Measurements from ENCODE around the gene BCL11B.

The BCL11B gene

DNA sequence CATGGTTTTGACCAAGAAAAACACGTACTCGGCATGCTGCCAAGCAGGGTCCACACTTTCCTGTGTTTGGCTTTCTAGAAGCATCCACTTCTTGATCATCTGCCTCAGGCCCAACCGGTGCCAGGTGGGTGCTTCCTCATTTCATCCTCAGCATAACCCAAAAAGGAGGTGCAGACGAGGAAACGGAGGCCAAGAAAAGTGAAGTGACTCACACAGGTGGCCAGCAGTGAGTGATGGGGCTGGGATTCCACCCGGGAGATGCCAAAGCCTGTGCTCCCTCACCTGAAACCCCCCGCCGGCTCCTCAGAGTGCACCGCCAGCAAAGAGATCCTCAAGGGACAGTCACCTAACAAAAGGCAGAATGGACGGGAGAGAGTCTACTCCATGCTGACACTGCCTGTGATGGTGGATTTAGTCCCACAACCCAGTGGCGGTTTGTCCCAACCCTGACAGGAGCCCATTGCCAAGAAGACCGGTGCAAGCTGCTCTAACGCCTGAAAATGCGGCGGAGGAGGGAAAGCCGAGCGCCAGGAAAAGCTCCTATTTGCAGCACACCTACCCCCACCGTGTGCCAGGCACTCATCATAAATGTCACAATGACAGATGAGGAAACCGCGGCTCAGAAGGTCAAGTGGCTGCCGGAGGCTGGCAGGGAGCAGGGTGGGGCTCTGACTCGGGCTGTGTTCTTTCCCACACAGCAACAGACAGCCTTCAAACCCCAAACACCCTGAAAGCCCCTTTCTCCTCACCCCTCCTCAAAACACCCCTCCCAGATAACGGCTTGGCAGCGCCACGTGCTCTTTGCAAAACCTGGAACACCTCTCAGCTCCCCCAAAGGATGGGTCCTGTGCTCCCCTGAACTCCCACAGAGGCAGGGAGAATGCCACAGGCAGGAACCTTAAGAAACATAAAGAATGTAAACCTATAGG, 18.8 kb downstream of the BCL11B start:
- DNase-seq: no peak

DNA sequence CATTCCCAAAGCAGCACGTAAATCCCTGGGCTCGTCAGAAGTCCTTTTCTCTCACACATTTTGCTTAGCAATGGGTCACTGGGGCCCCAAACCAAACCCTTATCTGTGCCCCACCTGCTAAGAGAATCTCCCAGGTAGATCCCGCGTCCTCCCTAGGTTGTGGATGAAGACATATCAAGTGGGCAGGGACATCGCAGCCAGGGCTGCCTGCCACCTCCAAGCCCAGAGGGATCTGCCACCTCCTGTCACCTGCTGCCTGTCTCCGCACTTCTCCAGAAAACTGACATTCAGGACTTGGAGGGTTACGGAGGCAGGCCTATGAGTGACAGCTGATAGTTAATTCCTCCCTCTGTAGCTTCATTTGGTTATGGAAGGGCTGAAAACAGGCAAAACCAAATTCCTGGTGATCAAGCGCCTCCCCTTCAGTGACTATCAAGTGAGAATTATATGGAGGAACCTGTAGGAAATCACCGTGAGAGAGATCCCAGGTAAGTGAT, 19.5 kb downstream of the BCL11B start:
- no peak for DNase-seq

DNA sequence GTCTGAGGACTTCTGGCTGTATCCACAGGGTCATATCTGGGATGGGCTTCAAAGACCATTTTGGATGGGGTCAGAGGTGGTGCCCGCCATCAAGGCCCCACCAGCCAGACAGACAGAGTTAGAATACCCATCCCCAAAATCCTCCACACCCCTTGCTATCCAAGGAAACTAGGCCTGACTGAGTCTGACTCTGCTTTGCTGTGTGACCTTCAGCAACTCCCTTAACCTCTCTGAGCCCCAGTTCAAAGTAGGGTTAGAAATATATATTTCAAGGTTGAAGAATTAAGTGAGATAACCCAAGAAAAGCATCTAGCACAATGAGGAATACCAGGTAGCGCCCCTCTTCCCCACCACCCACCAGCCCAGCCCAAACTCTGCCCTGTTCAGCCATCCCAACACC, 20.3 kb downstream of the BCL11B start:
- DNase-seq: no peak

DNA sequence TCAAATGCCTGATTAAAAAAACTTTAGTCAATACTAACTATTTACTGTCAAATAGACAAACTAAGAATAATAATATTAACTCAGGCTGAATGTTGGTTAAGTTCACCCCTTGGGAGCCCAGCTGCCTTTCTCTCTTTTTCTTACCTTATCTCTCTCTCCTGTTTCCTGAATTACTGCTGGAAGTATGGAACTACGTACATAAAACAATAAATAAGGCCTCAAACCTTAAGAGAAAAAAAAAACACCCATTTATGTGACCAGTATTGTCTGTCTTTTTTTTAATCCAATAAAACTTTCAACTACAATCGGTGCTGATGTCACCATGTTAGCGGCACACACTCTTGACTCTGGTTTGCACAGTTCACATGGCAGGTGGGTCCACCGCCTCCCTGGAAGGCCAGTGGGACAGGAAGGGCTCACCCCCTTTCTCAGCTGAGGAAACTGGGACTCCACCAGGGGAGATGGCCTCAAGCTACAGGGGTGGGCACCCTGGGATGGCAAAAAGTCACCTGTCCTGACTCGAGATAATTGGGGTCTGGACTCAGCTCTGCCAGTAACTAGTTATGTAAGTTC, 21.3 kb downstream of the BCL11B start:
- DNase-seq: no peak

- no peak for DNase-seq
These were observed 22.6 kb downstream of the BCL11B start for GRCh38 chr14:99249389-99249788.

DNA sequence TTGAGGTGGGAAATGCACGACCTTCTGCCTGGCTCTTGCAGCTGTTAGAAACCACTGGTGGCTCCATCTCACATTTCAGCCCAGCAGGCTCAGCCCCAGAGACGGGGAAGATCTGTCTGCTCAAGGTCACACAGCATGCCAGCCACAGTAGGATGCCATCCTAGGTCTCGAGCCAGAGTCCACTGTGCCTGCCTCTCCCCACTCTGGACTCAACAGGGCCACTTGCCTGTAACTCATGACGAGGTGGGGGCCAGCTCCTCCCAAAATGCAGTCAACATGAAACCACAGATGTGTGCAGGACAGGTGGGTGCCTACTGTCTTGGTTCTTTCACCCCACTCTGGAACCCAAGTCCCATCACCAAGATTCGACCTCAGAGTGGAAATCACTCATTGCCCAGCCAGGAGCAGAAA, 23.2 kb downstream of the BCL11B start:
- DNase-seq: no peak

DNA sequence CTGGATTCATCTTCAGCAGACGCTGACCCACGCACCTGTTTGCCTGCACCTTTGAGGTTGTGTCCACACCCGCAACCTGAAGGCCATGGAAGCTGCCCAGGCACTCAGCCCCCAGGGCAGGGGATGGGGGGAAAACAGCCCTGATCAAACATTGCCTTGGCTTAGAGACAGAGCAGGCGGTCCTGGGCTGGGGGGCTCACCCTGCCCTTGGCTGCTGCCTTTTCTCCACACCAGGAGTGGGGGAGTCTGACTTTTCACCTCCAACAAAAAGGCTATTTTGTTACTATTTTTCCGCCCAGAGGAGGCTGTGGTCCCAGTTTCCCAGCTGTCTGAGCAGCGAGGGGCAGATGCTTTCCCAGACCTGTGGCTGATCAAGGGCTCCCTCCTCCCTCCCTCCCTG, 24.2 kb downstream of the BCL11B start:
- no peak for DNase-seq

DNA sequence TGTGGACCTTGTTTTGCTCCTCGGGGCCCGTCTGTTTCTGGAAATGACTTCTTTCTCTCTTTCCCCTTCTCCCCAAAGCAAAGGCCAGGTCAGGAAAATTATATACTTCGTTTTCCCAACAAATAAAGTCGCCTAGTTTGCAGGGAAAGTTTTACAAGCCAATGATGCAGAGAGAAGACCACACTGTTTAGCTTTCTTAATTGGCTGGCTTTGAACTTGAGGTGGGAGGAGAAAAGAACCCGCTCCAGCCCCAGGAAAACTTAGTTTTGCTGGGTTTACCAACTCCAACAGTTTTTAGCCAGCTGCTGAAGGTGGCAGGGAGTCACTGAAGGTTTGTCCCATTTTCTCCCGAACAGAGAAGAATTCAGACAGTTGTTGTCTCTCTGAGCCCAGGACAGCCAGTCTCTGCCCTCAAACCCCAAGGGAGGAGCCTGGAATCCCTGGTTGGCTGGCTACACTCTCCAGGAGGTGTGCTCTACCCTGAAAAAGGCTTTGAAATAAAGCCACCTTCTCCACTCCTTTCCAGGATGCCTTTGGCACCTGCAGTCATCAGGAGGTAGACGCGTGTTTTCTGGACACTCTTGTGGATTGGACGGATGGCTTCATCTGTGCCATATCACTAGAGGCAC, 24.8 kb downstream of the BCL11B start:
- DNase-seq: no peak

- no peak for DNase-seq
These were observed 25.4 kb downstream of the BCL11B start for GRCh38 chr14:99246536-99247097.

GRCh38 chr14:99245564-99246511, 26.2 kb downstream of the BCL11B start:
- DNase-seq: no peak

GRCh38 chr14:99244941-99245563, 26.9 kb downstream of the BCL11B start:
- DNase-seq: no peak

DNA sequence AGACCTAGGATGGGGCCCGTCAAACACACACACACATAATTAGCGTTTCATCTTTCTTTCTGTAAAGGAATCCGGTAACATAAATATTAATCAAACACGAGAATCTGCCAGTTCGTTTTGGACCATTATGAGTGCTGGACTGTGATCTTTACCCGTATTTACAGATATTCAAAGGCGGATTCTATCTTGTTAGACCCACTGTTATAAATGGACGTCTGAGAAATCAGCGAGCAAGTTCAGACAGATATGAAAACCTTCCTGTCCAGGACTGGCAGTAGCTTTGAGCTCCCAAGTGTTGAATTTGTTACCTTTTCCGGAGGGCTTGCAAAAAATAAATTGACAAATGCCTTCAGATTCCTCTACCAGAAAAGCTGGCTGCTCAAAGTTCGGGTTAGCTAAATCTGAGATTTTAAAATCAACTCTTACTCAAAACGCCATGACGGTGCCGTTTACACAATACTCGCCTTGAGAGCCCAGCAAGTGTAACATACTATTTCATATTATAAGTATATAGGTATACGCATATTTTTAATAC, 27.6 kb downstream of the BCL11B start:
- no peak for DNase-seq

- DNase-seq: no peak
These were observed 28.9 kb downstream of the BCL11B start for GRCh38 chr14:99242816-99243721.

DNA sequence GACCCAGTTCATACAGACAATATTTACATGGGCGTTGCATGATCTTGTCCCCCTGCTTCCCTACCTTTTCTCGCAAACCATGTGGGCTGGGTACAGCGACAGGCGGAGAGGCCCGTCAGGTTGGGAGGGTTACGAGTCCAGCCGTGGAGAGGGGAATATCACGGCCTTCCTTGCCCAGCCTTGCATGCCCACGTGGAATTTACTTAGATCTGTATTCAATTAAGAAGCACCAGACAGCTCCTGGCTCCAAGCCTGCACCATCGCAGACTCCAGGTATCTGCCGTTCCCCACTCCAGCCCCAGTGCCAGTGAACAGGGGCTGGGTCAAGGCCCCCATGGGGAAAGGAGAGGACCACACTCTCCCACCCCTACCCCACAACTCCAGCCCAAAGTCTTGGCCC, 29.8 kb downstream of the BCL11B start:
- no peak for DNase-seq

- DNase-seq: no peak
These were observed 30.5 kb downstream of the BCL11B start for GRCh38 chr14:99241325-99242010.

GRCh38 chr14:99240627-99241324, 31.2 kb downstream of the BCL11B start:
- no peak for DNase-seq

- DNase-seq: no peak
These were observed 32.3 kb downstream of the BCL11B start for GRCh38 chr14:99239661-99240092.

DNA sequence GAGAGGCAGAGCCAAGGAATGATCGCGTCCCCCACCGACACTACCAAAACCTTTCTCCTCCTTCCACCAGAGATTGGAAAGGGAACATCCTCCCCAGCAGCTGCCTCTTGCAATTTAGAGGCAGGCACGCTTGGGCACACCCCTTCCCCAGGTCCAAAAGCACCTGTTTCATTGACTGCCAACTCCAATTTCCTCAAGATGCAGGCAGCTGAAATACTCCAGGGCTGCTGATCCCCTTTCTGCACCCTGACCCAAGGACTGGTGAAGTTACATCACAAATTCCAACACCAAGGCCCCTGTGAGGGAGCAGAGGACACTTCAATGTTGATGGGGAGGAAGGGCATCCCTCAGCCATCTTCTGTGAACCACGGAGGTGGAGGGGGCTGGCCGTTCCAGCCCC, 33.8 kb downstream of the BCL11B start:
- no peak for DNase-seq

DNA sequence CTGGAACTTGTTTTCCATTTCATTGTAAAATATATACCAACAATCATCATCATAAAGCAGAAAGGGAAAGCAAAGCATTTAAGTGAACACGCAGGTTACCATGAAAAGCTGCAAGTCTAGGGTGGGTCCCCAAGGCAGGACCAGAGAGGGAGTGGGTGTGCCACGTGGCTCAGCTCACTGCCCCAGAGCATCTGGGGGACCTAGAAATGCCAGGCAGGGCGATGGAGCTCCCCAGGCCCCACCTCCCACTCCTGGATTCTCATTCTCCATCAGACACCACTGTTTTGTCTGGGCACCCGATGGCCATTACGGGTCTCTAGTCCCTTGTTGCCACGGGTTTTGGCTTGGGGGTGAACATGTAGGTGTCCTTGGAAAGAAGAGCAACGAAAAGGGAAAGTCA, 34.7 kb downstream of the BCL11B start:
- DNase-seq: no peak
